Stimulated activated naive CD4-positive, alpha-beta T cell (primary cell): ENCODE data around the gene COL1A2.

ENCODE experiments used
- DNase-seq, 6 experiments: peaks; one replicate each; lab custom pipeline; 2025; lab: John Stamatoyannopoulos, UW

The COL1A2 gene

DNA sequence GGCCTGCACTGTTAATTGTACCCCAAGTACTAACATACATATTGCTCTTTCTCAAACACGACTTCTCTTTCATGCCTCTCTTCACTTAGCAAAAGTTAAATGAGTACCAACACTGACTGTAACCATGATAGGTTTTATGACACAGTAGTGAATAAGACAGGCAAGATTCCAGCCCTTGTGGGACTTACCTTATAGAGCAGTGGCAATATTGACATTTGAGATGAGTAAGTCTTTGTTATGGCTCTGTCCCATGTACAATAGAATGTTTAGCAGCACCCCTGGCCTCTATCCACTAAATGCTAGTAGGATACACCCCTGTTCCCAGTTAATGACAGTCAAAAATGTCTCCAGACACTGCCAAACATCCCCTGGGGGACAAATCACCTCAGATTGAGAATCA, 11.9 kb upstream of the COL1A2 start:
- DNase-seq = no peak

DNA sequence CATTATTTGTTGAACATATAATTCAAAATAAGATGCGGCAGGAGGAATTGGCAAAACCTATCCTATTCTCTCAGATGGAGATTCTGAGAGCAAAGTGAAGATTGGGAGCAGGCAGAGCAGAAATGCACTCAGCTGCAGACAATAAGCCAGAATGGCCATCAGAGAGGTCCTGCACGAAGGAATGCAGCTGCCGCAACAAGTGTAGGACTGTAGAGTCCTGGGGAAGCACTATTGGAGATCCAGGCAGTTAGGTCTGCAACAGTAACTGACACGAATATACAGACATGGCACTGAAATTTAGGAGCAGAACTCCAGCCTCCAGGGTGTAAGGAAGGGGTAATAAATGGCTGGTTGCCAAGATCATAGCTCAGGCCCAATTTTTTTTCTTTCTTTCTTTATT, 10.4 kb upstream of the COL1A2 start:
- DNase-seq = no peak

DNA sequence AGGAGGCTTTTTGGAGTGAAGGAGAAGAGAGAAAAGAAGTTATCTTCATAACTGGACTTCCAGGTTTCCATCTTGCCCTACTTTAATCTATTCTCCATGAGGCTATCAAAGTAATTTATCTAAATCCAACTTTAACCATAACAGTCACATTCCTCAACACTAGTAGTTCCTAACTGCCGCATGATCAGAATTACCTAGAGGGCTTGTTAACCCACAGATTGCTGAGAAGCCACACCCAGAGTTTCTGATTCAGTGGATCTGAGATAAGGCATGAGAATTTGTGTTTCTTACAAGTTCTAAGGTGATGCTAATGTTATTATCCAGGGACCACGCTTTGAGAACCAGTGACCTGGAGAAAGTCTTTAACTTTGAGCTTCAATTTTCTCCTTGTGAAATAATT, 8.3 kb upstream of the COL1A2 start:
- DNase-seq = no peak

DNA sequence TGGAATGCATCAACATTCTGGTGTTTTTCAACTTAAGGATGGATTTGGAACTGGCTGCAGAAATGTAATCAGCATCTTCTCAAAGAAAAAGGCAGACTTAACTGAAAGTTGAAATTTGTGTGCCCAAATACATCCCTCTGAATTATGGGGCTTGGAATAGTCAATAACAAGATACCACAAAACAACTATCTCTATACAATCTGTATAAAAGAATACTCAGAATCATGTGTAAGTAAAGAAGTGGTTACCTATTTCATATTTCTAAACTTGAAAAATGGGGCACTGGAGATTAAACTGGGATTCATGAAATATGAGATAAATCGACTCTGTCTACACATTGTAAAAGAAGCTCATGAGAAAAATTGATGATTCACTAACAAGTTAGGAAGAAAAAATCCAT, 6.2 kb upstream of the COL1A2 start:
- no peak for DNase-seq

DNA sequence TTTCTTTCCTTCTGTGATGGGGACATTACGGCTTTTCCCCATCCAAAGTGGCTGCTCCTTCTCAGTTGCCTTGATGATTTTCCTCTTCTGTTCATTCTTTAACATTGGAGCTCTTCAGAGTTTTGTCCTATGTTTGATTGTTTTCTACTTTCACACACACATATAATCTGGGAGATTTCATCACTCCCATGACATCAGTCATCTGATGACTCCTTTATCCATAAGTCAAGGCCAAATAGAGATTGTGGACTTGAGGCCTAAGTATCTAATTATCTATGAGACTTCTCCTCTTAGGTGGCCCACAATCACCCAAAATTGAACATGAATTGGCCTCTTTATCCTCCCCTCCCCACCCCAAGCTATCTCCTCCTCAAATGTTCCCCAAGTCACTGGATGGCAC, 5.3 kb upstream of the COL1A2 start:
- no peak for DNase-seq

DNA sequence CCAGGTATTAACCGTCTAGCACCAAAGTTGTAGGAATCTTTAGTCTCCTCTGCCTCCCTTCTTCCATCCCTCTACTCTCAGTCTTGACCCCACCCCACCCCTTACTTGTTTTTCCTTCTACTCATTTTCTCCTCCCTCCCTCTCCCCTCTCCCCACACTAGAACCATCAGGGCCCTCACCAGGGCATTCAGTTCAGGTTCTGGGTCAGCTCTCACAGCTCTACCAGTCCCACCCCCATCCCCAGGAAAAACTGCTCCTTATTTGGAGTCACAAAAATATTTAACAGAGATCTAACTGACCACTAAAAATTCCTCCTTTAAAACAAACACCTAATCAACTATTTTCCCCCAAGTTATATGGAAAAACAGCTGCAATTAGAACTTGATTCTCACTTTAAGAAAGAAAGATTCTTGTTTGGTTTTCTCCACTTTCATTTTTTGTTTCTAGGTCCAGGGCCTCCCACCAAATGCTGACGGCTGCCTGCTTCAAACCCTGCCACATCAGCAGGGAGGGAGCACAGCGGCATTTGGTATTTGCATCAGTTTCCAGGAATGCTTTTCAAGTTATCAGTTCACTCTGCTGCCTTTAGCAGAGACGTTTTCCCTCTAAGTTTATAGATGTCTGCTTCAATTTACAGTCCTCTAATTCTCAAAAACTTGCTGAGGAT, 2.8 kb upstream of the COL1A2 start:
- DNase-seq = no peak

DNA sequence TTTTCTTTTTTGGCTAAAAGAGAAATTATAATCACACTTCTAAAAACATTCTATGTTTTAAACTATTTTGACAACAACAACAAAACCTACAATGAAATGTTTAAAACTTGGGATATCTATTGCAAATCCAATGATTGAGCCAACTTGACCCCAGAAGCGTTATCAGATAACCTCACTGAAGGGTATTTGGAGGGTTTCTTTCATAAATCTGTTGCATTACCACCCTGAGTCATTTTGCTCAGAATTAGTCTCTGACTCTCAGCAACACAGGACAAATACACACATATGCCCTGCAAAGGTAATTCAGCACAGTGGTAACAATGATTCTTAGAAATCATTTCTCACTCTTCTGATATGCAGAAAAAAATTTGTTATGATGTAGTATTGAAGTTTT, 2.3 kb upstream of the COL1A2 start:
- DNase-seq = no peak

DNA sequence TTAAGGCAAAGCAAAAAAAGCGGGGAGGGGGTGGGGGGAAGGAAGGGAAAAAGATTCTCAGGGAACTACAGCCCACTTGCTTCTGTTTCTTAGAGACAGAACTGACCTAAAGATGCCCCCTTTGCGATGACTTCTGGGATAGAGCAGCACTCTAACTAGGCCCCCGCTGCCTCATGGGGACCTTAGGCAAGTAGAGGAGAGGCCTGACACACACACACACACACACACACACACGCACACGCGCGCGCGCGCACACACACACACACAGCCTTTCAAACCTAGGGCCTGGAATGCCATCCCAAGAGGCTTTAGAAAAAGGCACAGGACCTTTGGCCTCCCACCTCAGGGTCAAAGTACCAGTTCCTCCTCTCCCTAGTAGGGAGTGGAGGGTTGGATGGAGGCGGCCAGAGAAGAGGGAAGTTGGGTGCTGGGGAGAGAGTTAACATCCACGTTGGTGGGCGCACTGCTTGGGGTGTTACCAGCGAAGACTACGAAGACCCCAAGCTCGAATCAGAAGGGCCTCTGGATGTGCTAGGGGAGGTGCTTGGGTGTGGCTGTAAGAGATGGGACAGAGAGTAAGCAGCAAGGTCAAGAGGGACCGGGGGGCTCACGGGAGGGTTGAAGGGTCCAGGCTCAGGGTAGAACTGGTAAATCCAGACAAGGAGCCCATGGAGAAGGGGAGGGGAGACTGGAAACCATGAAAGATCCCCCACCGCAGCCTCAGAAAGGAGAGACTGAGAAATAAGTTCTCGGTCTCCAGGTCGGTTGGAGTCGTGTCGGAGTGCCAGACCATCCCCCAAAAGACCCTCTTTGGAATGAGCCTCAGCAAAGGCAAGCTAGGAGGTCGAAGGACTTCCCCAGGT, 1.2 kb upstream of the COL1A2 start:
- DNase-seq = no peak

DNA sequence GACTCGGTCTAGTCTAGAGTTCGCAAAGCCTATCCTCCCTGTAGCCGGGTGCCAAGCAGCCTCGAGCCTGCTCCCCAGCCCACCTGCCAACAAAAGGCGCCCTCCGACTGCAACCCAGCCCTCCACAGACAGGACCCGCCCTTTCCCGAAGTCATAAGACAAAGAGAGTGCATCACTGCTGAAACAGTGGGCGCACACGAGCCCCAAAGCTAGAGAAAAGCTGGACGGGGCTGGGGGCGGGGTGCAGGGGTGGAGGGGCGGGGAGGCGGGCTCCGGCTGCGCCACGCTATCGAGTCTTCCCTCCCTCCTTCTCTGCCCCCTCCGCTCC, 622 bp upstream of the COL1A2 start:
- DNase-seq = no peak

DNA sequence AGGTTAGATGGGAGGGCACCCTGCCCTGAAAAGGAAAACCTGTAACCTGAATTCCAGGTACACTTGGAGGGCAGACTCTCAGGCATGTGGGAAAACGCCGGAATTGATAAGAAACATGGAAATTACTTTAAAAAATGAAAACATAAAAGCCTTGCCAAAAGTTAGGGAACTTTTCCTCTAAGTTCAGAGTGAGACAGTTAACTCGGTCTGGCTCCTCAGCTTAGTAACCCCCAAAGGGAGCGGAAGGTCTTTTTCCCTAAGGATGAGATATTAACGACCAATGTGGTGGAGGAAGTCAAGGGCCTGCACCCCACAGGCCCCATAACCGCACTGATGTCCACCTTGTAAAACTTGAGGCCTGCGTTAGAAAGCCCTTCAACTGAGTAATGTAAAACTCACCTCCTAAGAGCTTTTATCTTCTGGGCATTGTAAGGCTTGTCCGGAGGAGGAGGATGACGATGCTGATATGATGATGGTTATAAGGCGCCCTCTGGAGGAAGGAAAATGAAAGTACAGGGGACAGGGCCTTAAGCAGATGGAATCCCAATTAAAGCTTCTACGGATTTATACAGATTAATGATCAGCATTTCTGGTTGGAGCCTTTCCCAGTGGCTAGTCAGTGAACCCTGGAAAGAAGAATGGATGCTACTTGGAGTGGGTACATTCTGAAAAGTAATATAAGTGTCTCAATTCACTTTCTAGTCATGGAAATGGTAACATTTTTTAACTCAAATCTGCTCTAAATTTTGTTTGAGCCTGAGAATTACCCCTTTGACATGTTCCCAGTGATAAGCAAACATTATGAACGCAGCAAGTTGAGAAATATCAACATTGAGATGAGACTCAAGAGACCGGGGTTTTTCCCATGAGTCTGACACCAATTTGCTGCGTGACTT, 694 bp downstream of the COL1A2 start:
- DNase-seq = no peak

DNA sequence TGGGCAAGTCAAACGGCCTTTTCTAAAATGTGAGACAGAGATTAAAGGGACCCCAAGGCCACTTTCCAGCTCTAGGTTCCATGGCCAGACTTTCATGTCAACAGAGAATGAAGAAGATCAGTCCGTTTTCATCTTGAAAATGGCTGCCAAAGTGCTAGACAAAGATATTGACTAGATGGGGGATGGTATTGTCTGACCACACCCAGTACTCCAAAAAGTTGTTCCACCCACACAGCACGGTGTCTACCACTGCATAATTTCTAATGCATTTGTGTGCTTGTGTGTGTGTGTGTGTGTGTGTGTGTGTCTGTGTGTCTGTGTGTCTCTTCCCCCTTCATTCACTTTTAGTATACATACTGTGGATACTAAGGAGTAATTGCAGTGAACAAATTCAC, 1.3 kb downstream of the COL1A2 start:
- DNase-seq = no peak

DNA sequence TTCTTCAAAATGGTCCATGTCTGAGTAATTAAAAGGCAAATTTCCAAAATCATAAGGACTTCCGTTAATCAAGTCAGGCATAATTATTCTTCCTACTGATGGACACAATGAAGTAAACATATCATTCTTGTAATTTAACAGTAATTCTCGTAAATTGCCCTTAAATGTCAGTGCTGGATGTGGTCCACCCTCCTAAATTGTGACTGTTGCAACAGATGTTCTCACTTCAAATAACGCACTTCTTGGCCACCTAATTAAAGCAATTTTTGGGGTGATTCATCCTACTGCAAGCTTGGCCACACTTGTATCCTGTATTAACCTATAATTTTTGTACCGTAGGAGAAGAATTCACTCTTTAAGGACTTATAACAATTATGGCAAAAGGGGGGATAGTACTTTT, 1.9 kb downstream of the COL1A2 start:
- DNase-seq = no peak

DNA sequence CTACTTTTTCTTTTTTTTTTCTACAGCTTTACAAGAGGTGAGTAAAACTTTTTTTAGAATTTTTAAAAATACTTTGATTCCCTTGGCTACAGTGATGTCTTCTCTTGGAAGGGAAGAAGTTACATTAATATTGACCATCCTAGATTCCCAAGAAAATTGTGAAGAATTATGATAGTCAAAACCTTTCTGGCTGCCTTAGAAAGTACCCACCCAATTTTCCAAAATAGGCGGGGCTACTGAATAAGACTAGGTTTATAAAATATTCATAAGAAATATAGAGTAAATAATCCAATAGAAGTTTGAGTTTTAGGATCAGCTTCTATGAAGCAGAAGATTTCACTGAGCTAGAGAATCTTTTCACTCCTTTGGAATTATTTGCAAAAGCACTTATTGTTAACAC, 3.0 kb downstream of the COL1A2 start:
- no peak for DNase-seq

DNA sequence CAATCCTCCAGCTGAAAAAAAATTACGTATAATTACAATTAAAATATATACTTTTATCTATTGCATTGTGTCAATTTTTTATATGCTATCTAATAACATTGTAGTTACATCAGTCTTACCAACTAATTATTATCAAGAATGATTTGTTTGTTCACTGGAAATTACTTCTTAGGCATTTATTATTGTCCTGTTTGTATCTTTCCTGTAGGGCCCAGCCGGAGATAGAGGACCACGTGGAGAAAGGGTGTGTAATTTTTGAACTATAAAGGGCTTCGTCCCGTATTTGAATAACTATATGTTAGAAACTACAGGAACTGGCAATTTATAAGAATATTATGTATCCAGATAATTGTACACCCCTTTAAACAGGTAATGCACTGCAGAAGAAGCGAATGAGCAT, 4.1 kb downstream of the COL1A2 start:
- no peak for DNase-seq

DNA sequence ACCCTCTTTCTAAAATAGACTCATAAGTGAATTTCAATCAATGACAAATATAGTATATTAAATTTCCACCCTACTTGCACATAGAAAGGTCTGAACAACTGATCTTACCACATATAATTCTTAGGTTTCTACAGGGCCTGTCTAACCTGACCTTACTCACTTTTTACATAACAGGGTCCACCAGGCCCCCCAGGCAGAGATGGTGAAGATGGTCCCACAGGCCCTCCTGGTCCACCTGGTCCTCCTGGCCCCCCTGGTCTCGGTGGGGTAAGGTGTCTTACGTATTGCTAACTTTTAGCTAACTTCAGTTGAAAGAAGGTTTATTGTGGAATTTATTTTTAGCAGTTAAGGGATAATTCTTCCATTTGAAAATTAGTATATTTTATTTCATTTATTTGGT, 5.3 kb downstream of the COL1A2 start:
- no peak for DNase-seq

DNA sequence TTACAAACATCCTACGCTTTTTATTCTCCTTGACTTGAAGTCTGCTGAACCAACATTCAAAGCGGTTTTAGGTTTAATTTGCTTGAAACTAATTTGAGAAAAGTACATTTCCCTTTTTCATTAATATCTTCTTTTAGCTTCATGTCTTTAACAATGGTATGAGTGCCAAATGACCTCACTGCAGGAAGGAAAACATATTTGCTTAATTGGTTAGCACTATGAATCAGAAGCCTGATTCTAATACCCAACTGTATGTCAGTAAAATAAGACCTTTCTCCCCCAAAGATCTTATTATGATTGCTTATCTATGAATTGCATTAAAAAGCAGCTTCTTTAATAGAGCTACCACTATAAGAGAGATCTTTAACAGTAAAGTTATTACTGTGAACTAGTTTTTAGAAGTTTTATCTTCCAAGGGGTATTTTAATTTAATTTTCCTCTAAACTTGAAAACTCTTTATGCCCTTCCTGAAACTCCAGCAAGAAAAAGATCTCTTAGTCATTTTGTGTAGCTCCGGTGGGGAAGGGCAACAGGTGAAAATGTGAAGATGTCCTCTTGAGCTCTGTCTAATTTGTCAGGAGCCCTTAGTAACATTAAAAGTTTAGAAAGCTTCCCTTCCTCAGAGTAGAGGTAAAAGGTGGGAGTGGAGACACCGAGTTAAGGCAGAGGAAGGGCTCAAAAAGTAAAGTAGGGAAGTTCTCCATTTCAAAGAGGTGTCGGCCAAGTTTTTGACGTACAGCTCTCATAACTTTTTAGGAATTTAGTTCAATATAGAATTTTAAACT, 6.1 kb downstream of the COL1A2 start:
- no peak for DNase-seq

DNA sequence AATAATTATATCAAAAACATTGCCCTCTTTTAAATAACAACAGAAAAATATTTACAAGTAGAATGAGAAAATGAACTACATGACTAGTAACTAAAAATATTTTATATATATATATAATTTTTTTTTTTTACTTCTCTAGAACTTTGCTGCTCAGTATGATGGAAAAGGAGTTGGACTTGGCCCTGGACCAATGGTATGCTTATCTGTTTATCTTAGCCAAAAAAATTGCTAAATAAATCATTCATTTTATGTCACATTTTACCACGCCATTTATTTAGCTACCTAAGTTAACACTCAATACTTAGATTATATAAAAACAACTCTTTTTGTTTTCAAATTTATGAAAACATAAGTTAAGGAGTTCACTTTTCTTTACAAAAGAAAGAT, 6.7 kb downstream of the COL1A2 start:
- DNase-seq = no peak

DNA sequence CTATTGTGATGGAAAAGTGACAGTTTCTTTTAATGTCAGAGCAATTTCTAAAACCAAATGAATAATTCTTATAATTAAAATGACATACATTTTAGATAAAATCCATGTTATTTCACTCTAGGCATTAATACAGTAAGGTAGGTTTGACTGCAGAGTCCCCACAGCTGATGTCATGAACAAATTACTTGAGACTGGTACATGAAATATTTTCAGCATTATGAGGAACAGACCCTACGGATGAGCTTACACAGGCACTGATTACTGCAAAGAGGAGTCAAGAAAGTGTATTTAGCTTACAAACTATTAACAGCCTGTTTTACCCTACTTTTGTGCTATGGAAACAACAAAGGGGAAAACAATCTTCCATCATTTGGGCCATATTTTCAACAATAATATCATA, 8.9 kb downstream of the COL1A2 start:
- DNase-seq = no peak

DNA sequence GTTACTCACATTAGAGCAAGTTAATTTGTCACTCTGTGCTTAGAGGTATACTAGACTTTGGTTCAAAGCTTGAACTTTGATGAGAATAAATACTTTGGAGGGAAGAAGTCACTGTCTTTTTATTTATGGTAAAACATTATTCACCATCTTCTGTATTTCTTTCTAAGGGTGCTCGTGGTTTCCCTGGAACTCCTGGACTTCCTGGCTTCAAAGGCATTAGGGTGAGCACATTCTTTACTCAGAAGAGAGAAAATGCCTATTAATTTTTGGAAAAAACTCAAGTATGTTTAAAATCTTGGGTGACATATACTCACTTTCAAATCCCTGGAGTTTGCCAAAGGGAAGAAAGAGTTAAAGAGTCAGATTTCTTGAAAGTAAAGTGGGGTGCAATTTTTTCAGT, 10.8 kb downstream of the COL1A2 start:
- DNase-seq = no peak

DNA sequence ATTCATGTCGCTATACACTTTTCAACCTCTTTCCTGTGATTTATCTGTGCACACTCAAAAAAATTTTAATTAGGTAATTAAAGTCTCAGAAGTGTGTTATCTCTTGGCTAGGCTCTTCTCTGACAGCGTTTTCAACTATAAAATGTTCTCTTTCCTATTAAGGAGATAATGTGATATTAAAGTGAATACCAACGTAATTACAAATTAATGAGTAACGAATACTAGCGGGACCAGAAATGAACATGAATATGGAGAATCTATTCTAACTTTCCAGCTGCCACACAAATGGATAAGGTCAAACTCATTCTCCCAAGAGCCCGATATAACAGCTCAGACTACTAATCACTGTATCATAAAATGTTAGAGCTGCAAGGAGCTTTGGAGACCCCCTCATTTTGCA, 12.0 kb downstream of the COL1A2 start:
- DNase-seq = no peak

DNA sequence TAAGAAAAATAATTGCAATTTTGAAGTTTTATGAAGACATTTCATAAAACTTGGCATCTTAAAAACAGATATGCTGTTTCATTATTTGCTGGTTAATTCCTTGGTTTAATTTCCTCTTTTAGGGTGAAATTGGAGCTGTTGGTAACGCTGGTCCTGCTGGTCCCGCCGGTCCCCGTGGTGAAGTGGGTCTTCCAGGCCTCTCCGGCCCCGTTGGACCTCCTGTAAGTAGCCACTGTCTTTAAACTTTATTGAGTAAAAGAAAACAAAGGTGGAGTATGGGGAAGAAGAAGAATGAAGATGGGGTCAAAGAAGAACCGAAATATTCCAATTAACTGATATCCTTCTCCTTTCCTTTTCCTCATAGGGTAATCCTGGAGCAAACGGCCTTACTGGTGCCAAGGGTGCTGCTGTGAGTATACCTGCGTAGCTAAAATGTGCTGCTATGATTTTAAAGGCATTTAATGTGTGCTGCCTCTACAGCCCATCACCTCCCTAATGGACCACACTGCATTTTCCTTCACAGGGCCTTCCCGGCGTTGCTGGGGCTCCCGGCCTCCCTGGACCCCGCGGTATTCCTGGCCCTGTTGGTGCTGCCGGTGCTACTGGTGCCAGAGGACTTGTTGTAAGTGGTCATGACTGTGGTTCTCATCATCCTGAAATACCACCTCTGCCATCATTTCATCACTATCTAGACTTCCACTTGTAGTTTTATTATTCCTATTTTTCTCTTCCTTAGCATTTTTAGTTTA, 14.7 kb downstream of the COL1A2 start:
- no peak for DNase-seq
